OCI-M2 (cell line): Measurements from ENCODE around the gene MRPL34.
"Not testable (repeated sequence)": the region's sequence is repeated elsewhere in the genome, so short reads cannot be mapped to it uniquely, and the experiment has no call there.

ENCODE experiments used
- DNase-seq: peaks from one replicate; lab custom pipeline; 2025; ENCODE audit not compliant: unreplicated experiment; lab: John Stamatoyannopoulos, UW

MRPL34 gene

GRCh38 chr19:17285415-17286135, 20.1 kb upstream of the MRPL34 start:
- DNase-seq: no peak

DNA sequence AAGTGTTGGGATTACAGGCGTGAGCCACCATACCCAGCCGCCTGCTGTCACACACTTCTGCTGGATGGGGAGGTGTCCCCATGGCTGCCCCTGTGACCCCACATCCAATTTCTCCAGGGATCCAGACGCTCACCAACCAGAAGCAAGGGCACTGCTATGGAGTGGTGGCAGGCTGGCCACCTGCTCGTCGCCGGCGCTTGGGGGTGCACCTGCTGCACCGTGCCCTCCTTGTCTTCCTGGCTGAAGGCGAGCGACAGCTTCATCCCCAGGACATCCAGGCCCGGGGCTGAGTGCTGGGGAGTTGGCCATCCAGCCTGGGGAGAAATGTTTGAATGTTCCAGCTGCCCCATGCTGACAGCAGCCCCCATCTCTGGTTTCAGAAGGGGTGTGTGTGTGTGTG, 19.4 kb upstream of the MRPL34 start:
- no peak for DNase-seq

- DNase-seq: no peak
Observed at GRCh38 chr19:17286752-17287151, 18.9 kb upstream of the MRPL34 start.

DNA sequence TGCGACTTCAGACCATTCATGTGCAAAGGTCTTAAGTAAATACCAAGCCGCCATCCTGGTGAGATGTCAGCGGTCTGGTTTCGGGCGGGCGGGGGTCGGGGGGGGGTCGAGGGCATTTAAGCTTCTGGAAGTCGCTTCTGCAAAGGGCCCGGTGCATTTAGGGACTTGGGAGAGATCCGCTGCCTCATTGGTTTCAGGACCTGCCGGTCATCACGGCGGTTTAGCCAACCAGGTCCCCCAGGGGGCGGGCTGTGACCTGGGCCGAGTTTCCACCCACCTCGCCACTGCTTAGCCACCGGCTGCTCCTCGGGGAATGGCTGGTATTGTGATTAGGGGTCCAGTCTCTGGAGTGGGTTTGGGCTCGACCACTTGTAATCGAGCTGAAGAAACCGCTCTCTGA, 16.2 kb upstream of the MRPL34 start:
- DNase-seq: no peak

GRCh38 chr19:17292301-17293074, 13.2 kb upstream of the MRPL34 start:
- peak; percentile 53 for DNase-seq

GRCh38 chr19:17293605-17294004, 12.1 kb upstream of the MRPL34 start:
- DNase-seq: no peak

GRCh38 chr19:17294051-17294891, 11.4 kb upstream of the MRPL34 start:
- no peak for DNase-seq

GRCh38 chr19:17295551-17295950, 10.1 kb upstream of the MRPL34 start:
- DNase-seq: not testable (repeated sequence)

DNA sequence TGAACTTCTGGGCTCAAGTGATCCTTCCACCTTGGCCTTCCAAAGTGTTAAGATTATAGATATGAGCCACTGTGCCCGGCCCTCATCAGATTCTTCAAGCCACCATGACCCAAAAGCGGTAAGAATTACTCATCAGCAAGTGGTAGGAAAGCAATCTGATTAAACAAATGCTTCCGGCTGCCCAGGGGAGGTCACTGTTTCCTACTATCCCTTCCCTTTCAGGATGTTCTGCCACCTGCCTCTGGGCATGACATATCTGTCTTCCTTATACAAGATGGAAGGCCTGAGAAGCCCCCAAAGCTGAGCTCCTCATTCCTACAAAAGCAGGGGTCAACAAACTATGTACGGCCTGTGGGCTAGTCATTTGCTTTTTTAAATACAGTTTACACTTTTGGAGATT, 9.4 kb upstream of the MRPL34 start:
- DNase-seq: no peak

- no peak for DNase-seq
Observed at GRCh38 chr19:17296976-17297375, 8.7 kb upstream of the MRPL34 start.

- DNase-seq: no peak
Observed at GRCh38 chr19:17300992-17301619, 4.6 kb upstream of the MRPL34 start.

- DNase-seq: no peak
Observed at GRCh38 chr19:17302391-17303166, 3.1 kb upstream of the MRPL34 start.

GRCh38 chr19:17303167-17303939, 2.3 kb upstream of the MRPL34 start, which contains the start of gene ABHD8:
TSS of gene ABHD8 (minus strand) at chr19:17303425. CDS start at chr19:17301616, 1,809 bp downstream.
- DNase-seq: no peak

- DNase-seq: no peak
Observed at GRCh38 chr19:17303940-17304267, 1.8 kb upstream of the MRPL34 start.

DNA sequence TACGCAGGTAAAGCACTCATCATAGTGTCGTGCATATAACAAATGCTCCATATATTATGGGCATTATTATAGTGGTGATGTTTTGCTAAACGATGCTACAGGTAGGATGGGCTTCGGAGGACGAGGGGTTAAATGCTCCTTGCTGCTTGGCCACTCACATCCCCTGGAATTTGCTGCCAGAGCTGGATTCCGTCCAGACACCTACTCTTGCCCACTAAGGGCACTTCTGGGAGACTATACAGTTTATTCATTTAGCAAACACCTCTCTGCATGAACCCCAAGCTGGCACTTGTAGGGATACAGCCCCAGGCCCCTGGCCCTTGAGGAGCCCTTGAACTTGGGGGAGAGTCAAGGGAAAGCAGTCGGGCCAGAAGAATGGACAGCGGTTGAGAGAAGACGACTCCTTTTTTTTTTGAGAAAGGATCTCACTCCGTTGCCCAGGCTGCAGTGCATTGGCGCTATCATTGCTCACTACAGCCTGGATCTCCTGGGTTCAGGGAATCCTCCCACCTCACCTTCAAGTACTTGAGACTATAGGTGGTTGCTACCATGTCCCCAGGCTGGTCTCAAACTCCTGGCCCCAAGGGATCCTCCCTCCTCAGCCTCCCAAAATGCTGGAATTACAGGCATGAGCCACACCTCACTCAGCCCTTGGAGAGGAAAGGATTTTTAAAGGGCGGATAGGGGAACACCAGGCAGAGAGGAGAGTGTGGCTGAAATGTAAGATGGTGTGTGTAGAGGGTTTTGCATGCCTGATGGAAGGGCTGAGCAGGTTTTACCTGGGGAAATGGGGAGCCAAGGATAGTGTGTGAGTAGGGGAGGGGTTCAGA, 1.1 kb upstream of the MRPL34 start:
- DNase-seq: no peak

GRCh38 chr19:17305216-17305516, 506 bp upstream of the MRPL34 start:
- no peak for DNase-seq

DNA sequence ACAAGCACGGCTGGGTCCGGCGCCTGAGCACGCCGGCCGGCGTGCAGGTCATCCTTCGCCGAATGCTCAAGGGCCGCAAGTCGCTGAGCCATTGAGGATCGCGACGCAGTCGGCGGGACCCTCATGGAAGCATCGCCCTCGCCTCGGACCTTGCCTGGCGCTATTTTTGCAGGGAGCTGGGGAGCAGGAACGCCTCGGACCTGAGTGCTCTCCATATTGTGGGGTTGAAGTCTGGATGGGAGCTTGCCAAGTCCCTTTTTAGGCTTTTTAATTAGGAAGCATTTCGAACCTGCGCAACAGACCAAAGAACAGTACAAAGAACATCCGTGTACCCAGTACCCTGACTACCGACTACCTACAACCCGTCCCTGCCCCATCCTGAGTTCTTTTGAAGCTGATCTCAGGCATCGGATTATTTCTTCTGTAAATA, 628 bp downstream of the MRPL34 start:
- peak; percentile 79 for DNase-seq

GRCh38 chr19:17307876-17308377, 2.3 kb downstream of the MRPL34 start:
- no peak for DNase-seq
